T-helper 1 cell (primary cell): ENCODE data around the gene SMIM5.

Experiments used
- DNase-seq, 5 donors: peaks; one replicate each; pipeline ENCODE4 v3.0.0-alpha.2; 2012 to 2020

SMIM5 gene

GRCh38 chr17:75670868-75671267 is 37.6 kb downstream of the SMIM5 start:
- no peak for DNase-seq

- DNase-seq = no peak
Observed at GRCh38 chr17:75672011-75672410, 38.8 kb downstream of the SMIM5 start.

DNA sequence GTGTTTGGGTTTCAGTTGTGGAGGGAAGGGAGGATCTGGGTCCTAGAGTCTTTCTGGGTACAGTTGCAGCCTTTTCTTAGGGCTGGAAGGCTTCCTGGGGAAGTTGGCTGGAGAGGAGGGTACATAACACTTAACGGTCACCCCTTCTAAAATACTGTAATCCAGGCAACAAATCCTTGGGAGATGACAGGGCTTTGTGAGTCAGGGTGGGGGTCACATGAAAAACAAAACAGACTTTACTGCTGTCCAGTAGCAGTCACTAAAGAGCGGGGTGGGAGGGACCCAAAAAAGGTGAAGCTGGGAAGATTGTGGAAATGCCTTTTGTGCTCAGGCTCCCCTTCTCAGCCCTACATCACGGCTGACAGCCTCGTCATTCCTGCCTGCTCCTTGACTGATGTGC is 40.3 kb downstream of the SMIM5 start:
- no peak for DNase-seq

DNA sequence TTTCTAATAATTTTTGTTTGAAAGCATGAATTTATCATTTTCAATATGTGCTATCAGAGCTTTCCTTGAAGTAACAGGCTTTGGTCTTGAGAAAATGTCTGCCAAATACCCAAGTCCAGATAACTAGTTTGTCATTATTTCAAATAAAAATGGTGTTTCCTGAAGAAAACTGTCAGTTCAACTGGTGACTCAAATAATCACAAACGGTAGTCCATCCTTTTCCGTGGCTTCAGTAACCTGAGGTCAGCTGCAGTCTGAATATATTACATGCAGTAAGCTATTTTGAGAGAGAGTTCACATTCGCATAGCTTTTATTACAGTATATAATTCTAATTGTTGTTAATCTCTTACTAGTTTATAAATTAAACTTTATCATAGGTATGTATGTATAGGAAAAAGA is 43.2 kb downstream of the SMIM5 start:
- DNase-seq = no peak

GRCh38 chr17:75679706-75680211 is 46.5 kb downstream of the SMIM5 start:
- DNase-seq = no peak

GRCh38 chr17:75680431-75680830 is 47.2 kb downstream of the SMIM5 start:
- DNase-seq = no peak

- DNase-seq = no peak
Observed at GRCh38 chr17:75681289-75681688, 48.1 kb downstream of the SMIM5 start.

DNA sequence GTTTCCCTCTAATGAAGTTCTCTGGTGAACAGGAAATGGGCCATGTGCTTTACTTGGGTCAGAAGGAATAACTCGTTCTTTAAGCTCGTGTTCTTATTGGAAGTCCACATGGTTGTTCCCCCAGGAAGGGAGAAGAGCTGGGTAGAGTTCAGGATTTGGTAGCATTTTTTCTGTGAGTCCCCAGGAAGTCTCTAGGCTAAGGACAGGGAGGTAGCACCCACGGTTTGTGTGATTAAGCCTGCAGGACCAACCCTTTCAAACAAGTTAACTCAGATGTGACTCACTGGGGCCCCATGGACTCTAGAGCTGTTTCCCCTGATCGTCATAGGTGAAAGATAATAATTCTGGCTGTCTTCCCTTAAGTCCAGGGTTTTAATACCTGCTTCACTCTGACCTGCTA is 50.3 kb downstream of the SMIM5 start:
- DNase-seq = no peak

DNA sequence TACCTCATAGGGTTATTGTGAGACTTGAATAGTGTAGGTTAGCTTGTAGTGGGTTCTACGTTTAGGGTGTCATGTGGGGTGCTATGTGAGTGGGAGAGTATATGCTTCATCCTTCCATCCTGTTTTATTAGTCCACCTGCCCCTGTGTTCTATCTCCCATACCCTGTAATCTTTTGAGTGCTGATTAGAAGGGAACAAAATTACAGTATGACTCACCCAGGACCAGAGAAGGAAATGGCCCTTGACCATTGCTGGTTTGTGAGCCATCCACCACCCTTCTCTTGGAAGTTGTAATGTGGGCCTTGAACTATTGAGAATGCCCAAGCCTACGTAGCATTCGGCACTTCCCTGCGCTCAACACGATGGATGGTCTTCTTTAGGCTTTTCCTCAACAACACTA is 51.0 kb downstream of the SMIM5 start:
- DNase-seq = no peak

- DNase-seq = no peak
Observed at GRCh38 chr17:75684924-75685323, 51.7 kb downstream of the SMIM5 start.

- DNase-seq = no peak
Observed at GRCh38 chr17:75685499-75685898, 52.3 kb downstream of the SMIM5 start.

- DNase-seq = peak in 1 of 5 donors; percentile 24
Observed at GRCh38 chr17:75688209-75688825, 55.1 kb downstream of the SMIM5 start.

DNA sequence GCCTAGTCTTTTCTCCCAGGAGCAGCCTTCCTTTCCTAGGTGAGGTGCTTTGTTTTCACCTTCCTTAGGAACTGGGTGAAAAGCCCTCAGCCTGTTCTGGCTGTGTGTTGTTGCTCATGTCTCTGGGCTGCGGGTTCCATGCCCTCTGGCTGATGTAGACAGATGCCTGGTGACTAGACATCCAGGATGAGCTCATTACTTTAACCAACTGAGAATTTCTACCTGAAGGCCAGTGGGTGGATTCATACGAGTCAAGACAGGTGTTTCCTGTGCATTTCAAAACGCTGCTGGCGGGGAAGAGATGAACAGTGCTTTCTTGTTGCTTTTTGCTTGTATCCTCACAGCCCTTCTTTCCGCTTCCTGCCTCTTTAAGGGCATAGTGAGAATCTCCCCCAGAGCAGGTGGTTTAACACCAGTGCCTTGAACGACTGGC is 56.2 kb downstream of the SMIM5 start:
- DNase-seq = peak in 3 of 5 donors; percentile 21 to 70 (median 48)
